ENCODE results near the gene COL23A1. TPM values are rescaled to one million over a fixed set of nuclear protein-coding genes. Genes with fewer than 3 reads are reported as not detected.

The COL23A1 gene
- total and polyA plus RNA-seq, 2 experiments from 2014 or later: 1.1 to 5.1 TPM

DNA sequence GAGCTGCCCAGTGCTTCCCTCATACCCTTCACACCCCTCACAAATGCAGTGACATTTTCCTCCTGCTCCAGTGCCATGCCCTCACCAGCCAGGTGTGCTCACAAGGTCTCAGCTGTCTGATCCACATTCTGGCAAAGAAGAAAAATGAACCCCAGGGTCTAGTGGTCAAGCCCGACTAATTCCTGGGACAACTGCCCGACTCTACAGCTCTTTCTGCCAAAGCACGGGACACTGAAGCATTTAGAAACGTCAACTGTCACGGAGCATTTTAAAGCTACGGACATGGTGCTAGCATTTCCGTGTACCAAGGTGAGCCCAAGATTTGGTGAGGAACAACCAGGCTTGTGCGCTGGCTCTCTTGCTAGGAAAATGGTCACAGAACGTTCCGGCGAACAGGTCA, 300.8 kb downstream of the COL23A1 start:
- Histone ChIP-seq H3K4me3 (no peak overlapping the region), H3K9me3 (ENCODE audit: low read depth) (no peaks in the 10 kb centered on the region), H3K36me3 (replicated peaks; ENCODE audit: insufficient read depth, low read depth) (no peaks in the 10 kb centered on the region), H3K4me1 (ENCODE audit: insufficient read depth) (peaks cover 14% of the 10 kb centered on the region), H3K27ac (no peak overlapping the region), H3K27me3 (no peaks in the 10 kb centered on the region), H3K9me2 (replicated peaks; ENCODE audit: insufficient read depth) (no peaks in the 10 kb centered on the region), H2AFZ (no peak overlapping the region), H3K79me2 (no peaks in the 10 kb centered on the region), H3K4me2 (peak overlapping the region; percentile 31), H4K20me1 (ENCODE audit: insufficient read depth, poor library complexity, severe bottlenecking) (no peaks in the 10 kb centered on the region)
- TF ChIP-seq, protein P1, sequence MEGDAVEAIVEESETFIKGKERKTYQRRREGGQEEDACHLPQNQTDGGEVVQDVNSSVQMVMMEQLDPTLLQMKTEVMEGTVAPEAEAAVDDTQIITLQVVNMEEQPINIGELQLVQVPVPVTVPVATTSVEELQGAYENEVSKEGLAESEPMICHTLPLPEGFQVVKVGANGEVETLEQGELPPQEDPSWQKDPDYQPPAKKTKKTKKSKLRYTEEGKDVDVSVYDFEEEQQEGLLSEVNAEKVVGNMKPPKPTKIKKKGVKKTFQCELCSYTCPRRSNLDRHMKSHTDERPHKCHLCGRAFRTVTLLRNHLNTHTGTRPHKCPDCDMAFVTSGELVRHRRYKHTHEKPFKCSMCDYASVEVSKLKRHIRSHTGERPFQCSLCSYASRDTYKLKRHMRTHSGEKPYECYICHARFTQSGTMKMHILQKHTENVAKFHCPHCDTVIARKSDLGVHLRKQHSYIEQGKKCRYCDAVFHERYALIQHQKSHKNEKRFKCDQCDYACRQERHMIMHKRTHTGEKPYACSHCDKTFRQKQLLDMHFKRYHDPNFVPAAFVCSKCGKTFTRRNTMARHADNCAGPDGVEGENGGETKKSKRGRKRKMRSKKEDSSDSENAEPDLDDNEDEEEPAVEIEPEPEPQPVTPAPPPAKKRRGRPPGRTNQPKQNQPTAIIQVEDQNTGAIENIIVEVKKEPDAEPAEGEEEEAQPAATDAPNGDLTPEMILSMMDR (IDR thresholded peaks at IDR 0.05; ENCODE audit: poor library complexity): no peak
- TF ChIP-seq EZH2phosphoT487 (IDR thresholded peaks at IDR 0.05; ENCODE audit: low read depth, severe bottlenecking, unreplicated experiment) (no peak), EZH2 (IDR thresholded peaks at IDR 0.05; ENCODE audit: borderline replicate concordance) (no peak)
- WGBS (ENCODE audit: low lambda C conversion rate, missing lambda C conversion rate): 72% methylated on average over 11 of the region's 11 CpGs
- DNase-seq (ENCODE audit: low spot score): no peak

DNA sequence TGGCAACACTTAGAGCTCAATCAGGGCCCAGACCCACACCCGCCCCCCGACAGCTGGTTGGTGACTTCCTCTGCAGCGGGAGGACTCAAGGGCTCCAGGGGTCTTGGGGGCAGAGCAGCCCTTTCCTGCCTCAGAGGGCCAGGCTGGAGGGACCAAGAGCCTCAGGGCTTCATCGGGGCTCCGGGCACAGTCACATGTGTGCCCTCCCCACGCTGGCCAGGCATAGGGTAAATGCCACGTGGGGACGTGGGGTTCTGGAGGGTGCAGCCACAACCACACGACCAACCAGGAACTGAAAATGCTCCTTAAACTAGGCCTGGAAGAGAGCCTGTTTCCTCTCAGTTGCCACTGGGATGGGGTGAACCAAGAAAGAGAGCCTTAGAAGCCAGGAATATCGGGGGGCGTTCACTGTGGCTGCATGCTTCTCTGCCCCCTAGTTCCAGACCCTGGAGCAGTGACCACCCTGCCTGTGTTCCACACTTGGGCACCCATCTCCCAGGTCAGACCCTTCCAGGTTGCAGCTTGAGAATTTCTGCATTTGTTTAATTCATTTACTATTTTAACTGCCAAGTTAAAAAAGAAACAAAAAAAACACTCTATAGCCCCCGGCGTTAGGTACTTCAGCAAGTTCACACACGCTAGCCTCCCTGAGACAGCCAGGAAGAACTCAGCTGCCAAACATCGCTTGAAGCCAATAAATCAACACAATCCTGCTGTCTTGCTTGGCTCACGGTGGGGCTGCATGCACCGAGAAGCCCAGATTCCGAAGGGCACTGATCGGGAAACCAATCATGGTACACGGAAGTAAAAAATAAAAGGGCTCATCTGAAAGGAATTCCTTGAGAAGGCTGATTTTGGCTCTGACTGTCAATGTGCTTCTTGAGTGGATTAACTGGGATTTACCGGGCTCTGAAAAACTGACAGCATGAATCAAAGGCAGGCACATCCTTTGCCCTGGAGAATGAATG, 301.5 kb downstream of the COL23A1 start:
- Histone ChIP-seq H3K27ac (no peak overlapping the region), H3K9me3 (ENCODE audit: low read depth) (peaks cover 3% of the 10 kb centered on the region), H2AFZ (no peak overlapping the region), H4K20me1 (ENCODE audit: insufficient read depth, poor library complexity, severe bottlenecking) (no peaks in the 10 kb centered on the region), H3K79me2 (no peaks in the 10 kb centered on the region), H3K36me3 (replicated peaks; ENCODE audit: insufficient read depth, low read depth) (no peaks in the 10 kb centered on the region), H3K4me1 (ENCODE audit: insufficient read depth) (peaks cover 14% of the 10 kb centered on the region), H3K9me2 (replicated peaks; ENCODE audit: insufficient read depth) (no peaks in the 10 kb centered on the region), H3K4me3 (no peak overlapping the region), H3K27me3 (no peaks in the 10 kb centered on the region), H3K4me2 (peak overlapping the region; percentile 31)
- 50% methylated on average over 18 of the region's 21 CpGs for WGBS (ENCODE audit: low lambda C conversion rate, missing lambda C conversion rate)
- peak; percentile 40 for DNase-seq (ENCODE audit: low spot score)
- TF ChIP-seq, protein P1 (IDR thresholded peaks at IDR 0.05; ENCODE audit: poor library complexity): no peak
- no peak for TF ChIP-seq EZH2 (IDR thresholded peaks at IDR 0.05; ENCODE audit: borderline replicate concordance)
- TF ChIP-seq EZH2phosphoT487 (IDR thresholded peaks at IDR 0.05; ENCODE audit: low read depth, severe bottlenecking, unreplicated experiment): no peak

DNA sequence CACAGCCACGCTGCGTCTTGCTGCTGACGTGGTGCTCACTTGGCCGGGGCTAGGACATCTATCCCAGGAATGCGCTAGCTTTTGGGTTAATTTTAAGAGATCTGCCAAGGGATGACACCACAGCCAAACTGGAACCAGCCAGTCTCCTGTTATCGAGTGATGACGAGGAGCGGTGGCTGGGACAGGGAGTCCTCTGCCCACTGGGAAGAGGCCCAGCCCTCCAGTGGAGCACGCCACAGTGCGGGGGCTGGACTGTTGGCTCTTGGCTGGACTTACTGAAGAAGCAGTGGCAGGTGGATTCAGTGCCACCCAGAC, 302.4 kb downstream of the COL23A1 start:
- TF ChIP-seq, protein P1 (IDR thresholded peaks at IDR 0.05; ENCODE audit: poor library complexity): no peak
- TF ChIP-seq EZH2 (IDR thresholded peaks at IDR 0.05; ENCODE audit: borderline replicate concordance) (no peak), EZH2phosphoT487 (IDR thresholded peaks at IDR 0.05; ENCODE audit: low read depth, severe bottlenecking, unreplicated experiment) (no peak)
- Histone ChIP-seq H3K27me3 (no peaks in the 10 kb centered on the region), H3K9me3 (ENCODE audit: low read depth) (peaks cover 3% of the 10 kb centered on the region), H3K27ac (no peak overlapping the region), H3K4me1 (ENCODE audit: insufficient read depth) (peaks cover 14% of the 10 kb centered on the region), H3K36me3 (replicated peaks; ENCODE audit: insufficient read depth, low read depth) (no peaks in the 10 kb centered on the region), H2AFZ (no peak overlapping the region), H4K20me1 (ENCODE audit: insufficient read depth, poor library complexity, severe bottlenecking) (no peaks in the 10 kb centered on the region), H3K9me2 (replicated peaks; ENCODE audit: insufficient read depth) (no peaks in the 10 kb centered on the region), H3K4me2 (no peak overlapping the region), H3K79me2 (no peaks in the 10 kb centered on the region), H3K4me3 (no peak overlapping the region)
- 96% methylated on average over 10 of the region's 10 CpGs for WGBS (ENCODE audit: low lambda C conversion rate, missing lambda C conversion rate)
- no peak for DNase-seq (ENCODE audit: low spot score)

All from hepatocyte (in vitro differentiated cells).